GM12892 (cell line): ENCODE measurements around the gene PAX7.

Experiments used
- DNase-seq: peaks from one replicate; pipeline ENCODE4 v3.0.0; 2011; ENCODE audit not compliant: insufficient read length
- FAIRE-seq: peaks from 2 replicates; lab custom pipeline; 2011; peaks lifted over from hg19 to GRCh38; lab: Jason Lieb, UNC
- POLR2A ChIP-seq: IDR thresholded peaks from 2 replicates; pipeline ENCODE4 v1.6.1; 2011; ENCODE audit warnings: low read depth, low read length, control low read depth
- POLR2AphosphoS5 ChIP-seq: IDR thresholded peaks from 2 replicates; pipeline ENCODE4 v1.6.1; 2011; ENCODE audit warnings: low read depth, low read length, control low read depth
- TAF1 ChIP-seq: IDR thresholded peaks from 2 replicates; pipeline ENCODE4 v1.6.1; 2011; ENCODE audit warnings: low read depth, mild to moderate bottlenecking, control low read depth, low read length, borderline replicate concordance

The PAX7 gene

GRCh38 chr1:18658831-18659230 lies 28.2 kb downstream of the PAX7 start:
- DNase-seq = no peak
- no peak for FAIRE-seq
- TF ChIP-seq POLR2A (no peak), TAF1 (no peak), POLR2AphosphoS5 (no peak)

GRCh38 chr1:18661404-18662285 lies 31.0 kb downstream of the PAX7 start:
- no peak for DNase-seq
- no peak for FAIRE-seq
- TF ChIP-seq POLR2AphosphoS5 (no peak), TAF1 (no peak), POLR2A (no peak)

- no peak for DNase-seq
- no peak for FAIRE-seq
- TF ChIP-seq POLR2A (no peak), TAF1 (no peak), POLR2AphosphoS5 (no peak)
Measured at GRCh38 chr1:18662286-18662639, 31.6 kb downstream of the PAX7 start.

GRCh38 chr1:18666317-18666920 lies 35.8 kb downstream of the PAX7 start:
- DNase-seq = no peak
- no peak for FAIRE-seq
- no peak for TF ChIP-seq POLR2AphosphoS5
- TF ChIP-seq POLR2A = no peak
- TF ChIP-seq TAF1 = no peak

GRCh38 chr1:18667333-18667732 lies 36.7 kb downstream of the PAX7 start:
- DNase-seq (no peak), FAIRE-seq (no peak)
- TF ChIP-seq POLR2AphosphoS5 = no peak
- no peak for TF ChIP-seq TAF1

GRCh38 chr1:18668046-18668445 lies 37.4 kb downstream of the PAX7 start:
- no peak for FAIRE-seq
- TF ChIP-seq POLR2AphosphoS5 (no peak), POLR2A (no peak), TAF1 (no peak)

GRCh38 chr1:18668750-18669404 lies 38.2 kb downstream of the PAX7 start:
- DNase-seq (no peak), FAIRE-seq (no peak)

More at GRCh38 chr1:18668046-18668445, 37.4 kb downstream of the PAX7 start:
- no peak for DNase-seq

GRCh38 chr1:18670121-18670867 lies 39.6 kb downstream of the PAX7 start:
- no peak for TF ChIP-seq POLR2A
- TF ChIP-seq POLR2AphosphoS5 = no peak
- no peak for TF ChIP-seq TAF1
- no peak for DNase-seq
- FAIRE-seq = no peak

More at GRCh38 chr1:18668750-18669404, 38.2 kb downstream of the PAX7 start:
- TF ChIP-seq TAF1 (no peak), POLR2AphosphoS5 (no peak), POLR2A (no peak)

GRCh38 chr1:18670868-18671225 lies 40.2 kb downstream of the PAX7 start:
- DNase-seq = no peak
- no peak for TF ChIP-seq POLR2A
- no peak for TF ChIP-seq POLR2AphosphoS5
- no peak for TF ChIP-seq TAF1
- FAIRE-seq = no peak

GRCh38 chr1:18673976-18674375 lies 43.3 kb downstream of the PAX7 start:
- no peak for DNase-seq
- no peak for FAIRE-seq
- TF ChIP-seq POLR2A (no peak), POLR2AphosphoS5 (no peak), TAF1 (no peak)

- no peak for TF ChIP-seq POLR2A
- TF ChIP-seq POLR2AphosphoS5 = no peak
- no peak for TF ChIP-seq TAF1
- DNase-seq (no peak), FAIRE-seq (no peak)
Measured at GRCh38 chr1:18676332-18676781, 45.7 kb downstream of the PAX7 start.
